A549 (cell line): ENCODE results near the gene S100A8. TPM values are rescaled to one million over a fixed set of nuclear protein-coding genes. Genes with fewer than 3 reads are reported as not detected.

Source experiments
- ATAC-seq, 2 experiments: fragments of 200-7000 bp in 1 of 2; fragments of >200 bp in 1 of 2; cut with Nextera tagmentation in 1 of 2; cut with Tn5 transposase in 1 of 2; 3 replicates each; pipeline versions ENCODE4 v1.8.0 to v1.9.1; 2018 to 2020; ENCODE audit warnings: mild to moderate bottlenecking in 1 of 2, moderate library complexity in 1 of 2
- CTCF ChIA-PET: fragments of 300-600 bp; sonication (Branson Sonifier 250); formaldehyde crosslinking; extraction: SDS; loops from one replicate; lab custom pipeline; 2021; ENCODE audit warnings: antibody characterized with exemption, inconsistent platforms; lab: Yijun Ruan, JAX
- POLR2A ChIA-PET: fragments of 350-600 bp; formaldehyde crosslinking; extraction: SDS; loops from one replicate; lab custom pipeline; 2021; ENCODE audit warnings: antibody characterized with exemption, inconsistent platforms; lab: Yijun Ruan, JAX
- DNase-seq, 2 experiments: peaks; one replicate each; pipeline versions ENCODE4 v3.0.0 to v3.0.0-alpha.2; 2011 to 2016; ENCODE audit warnings: low read depth in 1 of 2, low spot score in 1 of 2
- FAIRE-seq: peaks from 2 replicates; lab custom pipeline; 2011; peaks lifted over from hg19 to GRCh38; lab: Jason Lieb, UNC
- H3K27ac ChIP-seq, 2 experiments: fragments of >200 bp; sonication (Bioruptor Twin); formaldehyde crosslinking; 3 replicates each; pipeline ENCODE4 v1.5.1; 2016 to 2017
- H3K4me1 ChIP-seq: fragments of >200 bp; sonication (Bioruptor Twin); formaldehyde crosslinking; 3 replicates; pipeline ENCODE4 v1.6.1; 2016
- H3K4me2 ChIP-seq: fragments of >200 bp; sonication (Bioruptor Twin); formaldehyde crosslinking; 3 replicates; pipeline ENCODE4 v1.6.1; 2016
- H3K4me3 ChIP-seq: fragments of >200 bp; sonication (Bioruptor Twin); formaldehyde crosslinking; 3 replicates; pipeline ENCODE4 v1.5.1; 2016
- H3K9me3 ChIP-seq: fragments of >200 bp; sonication (Bioruptor Twin); formaldehyde crosslinking; 3 replicates; pipeline ENCODE4 v1.6.1; 2016
- HES2 ChIP-seq: fragments of >200 bp; sonication (Bioruptor Twin); formaldehyde crosslinking; IDR thresholded peaks from 2 replicates; pipeline ENCODE4 v1.6.1; 2016
- HOXB13 ChIP-seq: fragments of 250-450 bp; sonication (Bioruptor Pico); IDR thresholded peaks from 2 replicates; pipeline ENCODE4 v1.5.0; 2020; ENCODE audit warnings: low read depth, mild to moderate bottlenecking, moderate library complexity
- HOXB5 ChIP-seq: fragments of 250-450 bp; sonication (Bioruptor Pico); IDR thresholded peaks from 2 replicates; pipeline ENCODE4 v1.5.0; 2020; ENCODE audit warnings: mild to moderate bottlenecking, moderate library complexity
- JUN ChIP-seq, 2 experiments: fragments of >200 bp; sonication (Bioruptor Twin); formaldehyde crosslinking; IDR thresholded peaks; 2 replicates in 1 of 2; 3 replicates in 1 of 2; pipeline ENCODE4 v1.6.1; 2016 to 2017
- MAZ ChIP-seq: fragments of 150-350 bp; IDR thresholded peaks from 2 replicates; pipeline ENCODE4 v1.6.1; 2014; ENCODE audit warnings: antibody characterized with exemption, low read depth, low read length, borderline replicate concordance
- MYC ChIP-seq: IDR thresholded peaks from 2 replicates; pipeline ENCODE4 v1.6.1; 2012; ENCODE audit warnings: mild to moderate bottlenecking, inconsistent platforms, low read length, improper control_type of control experiment, borderline replicate concordance
- NPAS2 ChIP-seq: fragments of 250-450 bp; sonication (Bioruptor Pico); IDR thresholded peaks from 2 replicates; pipeline ENCODE4 v1.8.0; 2022; ENCODE audit warnings: mild to moderate bottlenecking, moderate library complexity, borderline replicate concordance
- PBX3 ChIP-seq: IDR thresholded peaks from 2 replicates; pipeline ENCODE4 v1.6.1; 2012
- REST ChIP-seq: fragments of 200-600 bp; sonication (generic); IDR thresholded peaks from 2 replicates; pipeline ENCODE4 v1.6.1; 2016; ENCODE audit warnings: antibody characterized with exemption, mild to moderate bottlenecking, moderate library complexity
- RNF2 ChIP-seq: fragments of 200-600 bp; sonication (generic); IDR thresholded peaks from 2 replicates; pipeline ENCODE4 v1.6.1; 2016; ENCODE audit warnings: low read depth, mild to moderate bottlenecking, antibody characterized with exemption, moderate library complexity, borderline replicate concordance
- SMC3 ChIP-seq: fragments of >200 bp; sonication (Bioruptor Twin); formaldehyde crosslinking; IDR thresholded peaks from 3 replicates; pipeline ENCODE4 v1.6.1; 2018; ENCODE audit warnings: inconsistent platforms
- SREBF2 ChIP-seq: fragments of 450-650 bp; IDR thresholded peaks from 2 replicates; pipeline ENCODE4 v1.6.1; 2014; ENCODE audit warnings: mild to moderate bottlenecking, moderate library complexity
- WGBS: methylation state at CpG from one replicate; pipeline ENCODE4 v1.1.6; 2017; ENCODE audit errors: missing lambda C conversion rate; 5-methylcytosine and 5-hydroxymethylcytosine counted together
- polyA plus RNA-seq, 4 experiments: library from polyadenylated mRNA; depleted of rRNA in 3 of 4; stranded (reverse); fragments of >200 nt; fragmentation: RNase III in 1 of 4; extraction: RNeasy Plus Mini Kit Qiagen cat#74134 plus additional on column Dnase treatment in 1 of 4; gene quantifications; 2 replicates in 3 of 4; 3 replicates in 1 of 4; pipeline ENCODE4 v1.2.3, GENCODE V29; 2011 to 2017

S100A8 gene
- polyA plus RNA-seq, 2 of the 4 experiments (the other 2 are of a cell fraction) = not detected

- no peak for TF ChIP-seq REST
These were observed 22.4 kb downstream of the S100A8 start (continued) for GRCh38 chr1:153368495-153368894.

GRCh38 chr1:153367090-153367489 is 23.8 kb downstream of the S100A8 start:
- no peak for FAIRE-seq
- CTCF ChIA-PET = interaction anchor here (1.4 to 7.7 kb wide), 4 partner anchors 12 to 127 kb away, joined by 5 to 70 read pairs (median 14); no protein-coding TSS in a partner anchor

More at GRCh38 chr1:153367090-153367489, 23.8 kb downstream of the S100A8 start:
- DNase-seq (no peak), ATAC-seq (no peak)
- no peak overlapping the region for H3K4me2 ChIP-seq
- H3K4me3 ChIP-seq = no peak overlapping the region
- no peaks in the 10 kb centered on the region for H3K9me3 ChIP-seq
- no peak overlapping the region for H3K27ac ChIP-seq
- H3K4me1 ChIP-seq = no peaks in the 10 kb centered on the region
- POLR2A ChIA-PET = no interaction called here
- 29% methylated on average over 1 of the region's 2 CpGs for WGBS
- TF ChIP-seq HOXB5 (CRISPR knock-in tag) (no peak), REST (no peak), JUN (IDR thresholded peaks at IDR 0.05) (no peak), HES2 (no peak), MYC (no peak), SMC3 (no peak), NPAS2 (CRISPR knock-in tag) (no peak), MAZ (no peak), SREBF2 (no peak), HOXB13 (CRISPR knock-in tag) (no peak), RNF2 (no peak), PBX3 (no peak)
- TF ChIP-seq, all 56 proteins: peak for 0
